Osteocyte (in vitro differentiated cells): Measurements from ENCODE around the gene CTNNA2. TPM values are rescaled to one million over a fixed set of nuclear protein-coding genes. Genes with fewer than 3 reads are reported as not detected.

ENCODE experiments used
- DNase-seq: peaks from one replicate; pipeline ENCODE4 v3.0.0; 2021; ENCODE audit warnings: mixed read lengths; ENCODE audit not compliant: unreplicated experiment; ENCODE audit errors: extremely low spot score
- H3K27ac Mint-ChIP-seq: one replicate; pipeline ENCODE4 v1.8.0; 2021; ENCODE audit warnings: mild to moderate bottlenecking, mixed read lengths; ENCODE audit not compliant: unreplicated experiment
- H3K27me3 Mint-ChIP-seq: one replicate; pipeline ENCODE4 v1.8.0; 2021; ENCODE audit warnings: mixed read lengths; ENCODE audit not compliant: unreplicated experiment
- H3K36me3 Mint-ChIP-seq: one replicate; pipeline ENCODE4 v1.8.0; 2021; ENCODE audit warnings: mixed read lengths; ENCODE audit not compliant: unreplicated experiment
- H3K4me1 Mint-ChIP-seq: one replicate; pipeline ENCODE4 v1.8.0; 2021; ENCODE audit warnings: mixed read lengths; ENCODE audit not compliant: unreplicated experiment
- H3K4me3 Mint-ChIP-seq: one replicate; pipeline ENCODE4 v1.8.0; 2021; ENCODE audit warnings: mild to moderate bottlenecking, moderate library complexity, mixed read lengths; ENCODE audit not compliant: unreplicated experiment
- H3K9me3 Mint-ChIP-seq: one replicate; pipeline ENCODE4 v1.8.0; 2021; ENCODE audit warnings: mixed read lengths; ENCODE audit not compliant: unreplicated experiment
- total RNA-seq: library from RNA; stranded (reverse); gene quantifications from 2 replicates; pipeline ENCODE4 v1.2.1, GENCODE V29; 2021
- TF ChIP-seq, protein P1 (sequence below): fragments of 200-600 bp; sonication (generic); IDR thresholded peaks from 2 replicates; pipeline ENCODE4 v1.5.0; 2021; ENCODE audit warnings: antibody characterized with exemption, mild to moderate bottlenecking, moderate library complexity

The CTNNA2 gene
- total RNA-seq, 1 donor from 2014 or later: not detected

DNA sequence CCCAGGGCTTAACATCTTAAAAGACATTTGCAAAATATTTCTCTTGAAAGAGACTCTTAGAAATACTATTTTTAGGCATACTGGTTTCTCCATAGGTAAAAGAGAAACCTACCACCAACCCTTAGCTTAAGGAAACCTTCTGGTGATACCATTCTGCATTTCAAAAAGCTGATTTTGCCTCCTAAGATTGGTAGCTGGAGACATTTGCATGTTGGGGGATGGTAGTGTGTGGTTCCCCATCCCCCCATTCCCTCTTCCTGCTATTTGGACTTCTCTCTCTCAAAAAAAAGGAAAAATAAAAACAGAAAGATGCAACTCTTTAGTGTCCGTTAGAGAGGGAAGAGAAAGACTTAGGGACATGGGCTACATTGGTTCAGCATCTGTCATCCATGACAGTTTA, 787.5 kb downstream of the CTNNA2 start:
- Mint-ChIP-seq H3K4me1 (peaks cover 1% of the 10 kb centered on the region), H3K36me3 (no peaks in the 10 kb centered on the region), H3K4me3 (no peak overlapping the region), H3K9me3 (no peaks in the 10 kb centered on the region), H3K27ac (no peak overlapping the region), H3K27me3 (peaks cover 21% of the 10 kb centered on the region)
- TF ChIP-seq, protein P1, sequence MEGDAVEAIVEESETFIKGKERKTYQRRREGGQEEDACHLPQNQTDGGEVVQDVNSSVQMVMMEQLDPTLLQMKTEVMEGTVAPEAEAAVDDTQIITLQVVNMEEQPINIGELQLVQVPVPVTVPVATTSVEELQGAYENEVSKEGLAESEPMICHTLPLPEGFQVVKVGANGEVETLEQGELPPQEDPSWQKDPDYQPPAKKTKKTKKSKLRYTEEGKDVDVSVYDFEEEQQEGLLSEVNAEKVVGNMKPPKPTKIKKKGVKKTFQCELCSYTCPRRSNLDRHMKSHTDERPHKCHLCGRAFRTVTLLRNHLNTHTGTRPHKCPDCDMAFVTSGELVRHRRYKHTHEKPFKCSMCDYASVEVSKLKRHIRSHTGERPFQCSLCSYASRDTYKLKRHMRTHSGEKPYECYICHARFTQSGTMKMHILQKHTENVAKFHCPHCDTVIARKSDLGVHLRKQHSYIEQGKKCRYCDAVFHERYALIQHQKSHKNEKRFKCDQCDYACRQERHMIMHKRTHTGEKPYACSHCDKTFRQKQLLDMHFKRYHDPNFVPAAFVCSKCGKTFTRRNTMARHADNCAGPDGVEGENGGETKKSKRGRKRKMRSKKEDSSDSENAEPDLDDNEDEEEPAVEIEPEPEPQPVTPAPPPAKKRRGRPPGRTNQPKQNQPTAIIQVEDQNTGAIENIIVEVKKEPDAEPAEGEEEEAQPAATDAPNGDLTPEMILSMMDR: no peak
- no peak for DNase-seq

DNA sequence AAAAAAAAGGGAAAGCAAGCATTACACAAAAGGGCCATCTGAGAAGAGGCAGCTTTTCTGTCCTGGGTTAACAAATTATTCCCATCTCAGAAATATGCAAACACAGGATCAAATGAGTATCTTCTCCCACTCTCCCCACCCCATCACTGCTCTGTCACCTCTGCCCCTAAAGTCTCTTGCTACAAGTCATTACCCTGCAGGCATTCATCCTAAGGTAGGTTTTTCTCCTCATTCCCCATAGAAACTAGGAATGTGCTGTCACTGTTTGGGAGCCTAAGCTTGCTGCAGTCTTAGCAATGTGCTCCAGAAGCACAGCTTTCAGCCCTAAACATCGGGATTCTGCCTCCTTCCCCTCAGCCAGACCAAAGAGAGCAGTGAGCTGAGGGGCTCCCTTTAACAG, 788.1 kb downstream of the CTNNA2 start:
- H3K9me3 Mint-ChIP-seq: no peaks in the 10 kb centered on the region
- H3K27ac Mint-ChIP-seq: no peak overlapping the region
- no peak for DNase-seq
- peaks cover 1% of the 10 kb centered on the region for H3K4me1 Mint-ChIP-seq
- H3K4me3 Mint-ChIP-seq: no peak overlapping the region
- H3K36me3 Mint-ChIP-seq: no peaks in the 10 kb centered on the region
- TF ChIP-seq, protein P1: no peak
- peaks cover 23% of the 10 kb centered on the region for H3K27me3 Mint-ChIP-seq

DNA sequence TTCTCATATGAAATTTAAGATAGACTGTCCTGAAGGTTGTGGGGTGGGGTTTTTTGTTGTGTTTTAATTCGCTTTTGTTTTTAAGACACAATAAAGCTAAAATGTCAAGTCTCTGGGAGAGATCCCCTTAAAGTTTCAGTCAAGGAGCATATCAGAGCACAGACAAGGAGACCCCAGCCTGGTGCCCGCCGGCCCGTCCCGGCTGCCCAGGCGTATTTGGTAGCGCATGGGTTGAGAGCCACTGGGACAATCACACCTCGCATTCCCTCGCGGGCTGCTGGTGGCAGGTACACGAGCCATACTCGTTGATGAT, 789.1 kb downstream of the CTNNA2 start:
- Mint-ChIP-seq H3K4me1 (peaks cover 1% of the 10 kb centered on the region), H3K27me3 (peaks cover 25% of the 10 kb centered on the region), H3K27ac (no peak overlapping the region), H3K36me3 (no peaks in the 10 kb centered on the region), H3K9me3 (no peaks in the 10 kb centered on the region), H3K4me3 (no peak overlapping the region)
- TF ChIP-seq, protein P1: no peak
- no peak for DNase-seq

DNA sequence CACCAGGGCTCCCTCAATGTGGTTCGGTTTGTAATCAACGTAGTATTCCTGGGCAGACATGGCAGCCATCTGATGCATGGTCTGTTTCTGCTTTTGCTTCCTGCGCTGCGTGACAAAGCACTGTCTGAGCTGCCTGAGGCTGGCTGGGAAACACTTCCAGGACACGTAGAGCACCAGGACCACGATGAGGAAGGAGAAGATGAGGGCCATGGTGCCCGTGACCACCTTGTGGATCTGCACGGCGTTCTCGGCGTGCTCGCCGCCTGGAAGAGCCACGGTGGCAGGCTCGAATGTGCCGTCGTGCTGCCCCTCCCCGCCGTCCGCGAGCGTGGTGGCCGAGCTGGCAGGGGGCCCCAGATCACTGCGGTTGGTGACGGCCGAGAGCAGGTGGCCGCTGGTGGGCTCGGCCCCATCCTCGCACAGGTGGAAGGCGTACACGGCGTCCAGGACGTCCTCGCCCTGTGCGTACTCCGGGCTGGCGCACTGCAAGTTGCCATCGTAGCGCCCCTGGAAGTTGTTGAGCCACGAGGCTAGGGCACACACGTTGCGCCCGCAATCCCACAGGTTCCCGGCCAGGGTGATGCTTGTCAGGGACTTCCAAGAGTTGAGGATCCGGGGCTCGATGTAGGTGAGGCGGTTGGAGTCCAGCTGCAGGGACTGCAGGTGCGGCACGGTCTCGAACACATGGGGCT, 789.6 kb downstream of the CTNNA2 start:
- no peaks in the 10 kb centered on the region for H3K36me3 Mint-ChIP-seq
- H3K4me1 Mint-ChIP-seq: peaks cover 1% of the 10 kb centered on the region
- no peak overlapping the region for H3K4me3 Mint-ChIP-seq
- H3K27ac Mint-ChIP-seq: no peak overlapping the region
- peaks cover 25% of the 10 kb centered on the region for H3K27me3 Mint-ChIP-seq
- no peak for DNase-seq
- TF ChIP-seq, protein P1: no peak
- H3K9me3 Mint-ChIP-seq: no peaks in the 10 kb centered on the region

DNA sequence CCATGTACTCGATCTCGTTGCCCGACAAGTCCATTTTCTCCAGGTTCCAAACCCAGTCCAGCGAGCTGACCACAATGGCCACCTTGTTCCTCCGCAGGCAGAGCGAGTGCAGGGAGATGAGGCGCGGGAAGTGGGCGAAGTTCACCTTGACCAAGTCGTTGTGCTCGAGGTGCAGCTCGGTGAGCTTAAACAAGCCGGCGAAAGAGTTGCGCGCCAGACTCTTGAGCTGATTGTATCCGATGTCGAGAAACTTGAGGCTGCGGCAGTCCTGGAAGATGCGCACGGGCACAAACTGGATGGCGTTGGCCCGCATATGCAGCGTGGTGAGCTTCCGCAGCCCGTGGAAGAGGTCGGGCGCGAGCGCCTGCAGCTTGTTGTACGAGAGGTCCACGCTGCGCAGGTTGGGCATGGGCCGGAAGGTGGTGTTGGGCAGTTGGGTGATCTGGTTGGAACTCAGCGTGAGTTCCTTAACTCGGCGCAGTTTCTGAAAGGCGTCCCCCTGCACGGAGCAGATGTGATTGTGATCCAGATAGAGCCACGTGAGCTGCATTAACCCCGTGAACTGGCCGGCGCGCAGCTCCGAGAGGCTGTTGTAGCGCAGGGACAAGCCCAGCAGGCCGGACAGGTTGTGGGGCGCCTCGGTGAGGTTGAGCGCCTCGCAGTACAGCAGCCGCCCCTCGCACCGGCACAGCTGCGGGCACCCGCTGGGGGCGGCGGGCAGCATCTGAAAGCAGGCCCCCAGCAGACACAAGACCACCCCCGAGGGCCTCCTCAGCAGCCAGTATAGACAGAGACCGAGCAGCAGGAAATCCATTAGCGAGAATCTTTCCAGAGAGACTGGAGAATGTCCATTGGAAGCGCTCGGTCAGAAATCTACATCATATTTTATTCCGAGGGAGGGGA, 790.4 kb downstream of the CTNNA2 start:
- peaks cover 1% of the 10 kb centered on the region for H3K4me1 Mint-ChIP-seq
- DNase-seq: no peak
- peaks cover 25% of the 10 kb centered on the region for H3K27me3 Mint-ChIP-seq
- no peaks in the 10 kb centered on the region for H3K36me3 Mint-ChIP-seq
- TF ChIP-seq, protein P1: no peak
- H3K27ac Mint-ChIP-seq: no peak overlapping the region
- H3K4me3 Mint-ChIP-seq: no peak overlapping the region
- H3K9me3 Mint-ChIP-seq: no peaks in the 10 kb centered on the region
